HG03139 (cell line): ENCODE results near the gene BRINP1.

Source experiments
- ATAC-seq: cut with Tn5 transposase; IDR thresholded peaks from one replicate; pipeline ENCODE4 v1.9.1; 2021; ENCODE audit not compliant: unreplicated experiment

Gene BRINP1

DNA sequence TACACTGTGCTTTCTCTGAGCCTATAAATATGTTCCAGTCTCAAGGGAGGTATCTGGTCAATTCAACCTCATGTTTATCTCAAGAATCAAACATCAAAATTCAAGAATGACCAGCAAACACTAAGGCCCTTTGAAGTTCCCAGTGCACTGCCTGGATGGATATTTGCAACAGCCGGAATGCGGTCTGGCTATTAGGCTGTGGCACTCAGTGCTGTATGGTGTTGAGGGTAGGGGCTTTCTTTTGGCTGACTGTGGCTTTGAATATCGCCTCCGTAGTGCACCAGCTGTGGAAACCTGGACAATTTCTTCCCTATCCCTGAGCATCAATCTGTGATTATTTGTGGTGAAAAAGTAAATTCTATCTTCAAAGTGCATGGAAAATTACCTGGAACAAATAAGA is 220.4 kb downstream of the BRINP1 start:
- ATAC-seq = no peak

DNA sequence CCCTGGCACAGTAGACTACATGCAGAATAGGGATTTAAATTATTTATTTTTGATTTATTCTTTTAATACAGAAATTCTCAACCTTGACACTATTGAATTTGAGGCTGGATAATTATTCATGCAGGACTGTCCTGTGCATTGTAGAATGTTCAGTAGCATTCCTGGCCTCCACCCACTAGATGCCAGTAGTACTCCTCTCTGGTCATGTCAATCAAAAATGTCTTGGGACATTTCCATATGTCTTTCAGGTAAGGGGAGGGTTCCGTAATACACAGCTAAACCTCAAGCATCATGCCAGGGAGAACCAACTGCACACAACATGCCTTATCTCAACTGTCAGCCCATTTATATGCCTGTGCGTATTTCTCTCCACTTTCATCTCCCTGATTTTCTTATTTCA is 231.8 kb downstream of the BRINP1 start:
- no peak for ATAC-seq

- no peak for ATAC-seq
These were observed 243.2 kb downstream of the BRINP1 start for GRCh38 chr9:119126040-119126439.

GRCh38 chr9:119121899-119122298 is 247.3 kb downstream of the BRINP1 start:
- ATAC-seq = no peak

DNA sequence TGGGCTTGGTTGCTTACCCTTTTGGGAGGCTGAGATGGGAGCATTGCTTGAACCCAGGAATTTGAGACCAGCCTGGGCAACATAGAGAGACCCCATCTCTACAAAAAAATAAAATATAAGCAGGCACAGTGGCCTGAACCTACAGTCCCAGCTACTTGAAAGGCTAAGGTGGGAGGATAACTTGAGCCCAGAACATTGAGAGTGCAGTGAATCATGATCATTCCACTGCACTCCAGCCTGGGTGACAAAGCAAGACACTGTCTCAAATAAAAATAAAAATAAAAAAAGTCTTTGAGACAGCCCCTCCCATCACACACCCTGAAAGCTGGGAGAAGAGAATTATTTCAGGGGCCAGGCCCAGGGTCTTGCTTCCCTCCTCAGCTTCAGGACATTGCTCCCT is 251.8 kb downstream of the BRINP1 start:
- ATAC-seq = no peak
